GM21515 (cell line): ENCODE data around the gene ABCB1.
"Not testable (repeated sequence)": the region's sequence is repeated elsewhere in the genome, so short reads cannot be mapped to it uniquely, and the experiment has no call there.

Experiments
- ATAC-seq: cut with Tn5 transposase; IDR thresholded peaks from one replicate; pipeline ENCODE4 v1.9.1; 2021; ENCODE audit not compliant: unreplicated experiment

Gene ABCB1

DNA sequence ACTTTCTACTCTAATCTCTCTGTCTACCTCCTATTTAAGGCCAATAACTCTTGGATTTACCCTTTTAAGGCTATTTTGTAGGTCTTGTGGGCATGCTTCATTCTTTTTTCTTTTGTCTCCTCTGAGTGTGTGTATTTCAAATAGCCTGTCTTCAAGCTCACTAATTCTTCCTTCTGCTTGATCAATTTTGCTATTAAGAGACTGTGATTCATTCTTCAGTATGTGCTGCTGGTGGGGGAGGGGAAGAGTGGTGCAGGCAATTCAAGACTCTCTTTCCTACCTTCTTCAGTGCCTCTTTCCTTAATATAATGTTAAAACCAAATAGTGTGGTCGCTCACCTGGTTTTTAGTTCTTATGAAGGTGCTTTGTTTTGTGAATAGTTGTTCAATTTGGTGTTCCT lies 20.0 kb downstream of the ABCB1 start:
- no peak for ATAC-seq

DNA sequence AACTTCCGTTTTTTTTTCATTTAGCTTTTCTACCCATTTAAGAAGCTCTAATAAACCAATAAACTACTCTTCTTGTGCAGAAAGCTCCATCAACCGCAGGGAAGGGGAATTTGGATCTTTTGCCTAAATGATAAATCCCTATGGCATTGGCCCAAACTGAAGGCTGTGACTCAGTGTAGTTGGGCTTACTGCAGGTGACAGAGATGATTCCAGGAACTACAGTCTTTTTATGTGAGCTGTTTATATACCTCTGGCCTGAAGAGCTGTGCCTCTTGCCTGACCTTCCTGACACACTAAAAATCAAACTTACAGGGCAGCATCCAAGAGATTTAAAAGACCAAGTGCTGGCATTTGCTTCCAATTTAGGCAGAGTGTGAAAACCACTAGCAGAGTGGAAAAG lies 25.2 kb downstream of the ABCB1 start:
- ATAC-seq, result no peak

DNA sequence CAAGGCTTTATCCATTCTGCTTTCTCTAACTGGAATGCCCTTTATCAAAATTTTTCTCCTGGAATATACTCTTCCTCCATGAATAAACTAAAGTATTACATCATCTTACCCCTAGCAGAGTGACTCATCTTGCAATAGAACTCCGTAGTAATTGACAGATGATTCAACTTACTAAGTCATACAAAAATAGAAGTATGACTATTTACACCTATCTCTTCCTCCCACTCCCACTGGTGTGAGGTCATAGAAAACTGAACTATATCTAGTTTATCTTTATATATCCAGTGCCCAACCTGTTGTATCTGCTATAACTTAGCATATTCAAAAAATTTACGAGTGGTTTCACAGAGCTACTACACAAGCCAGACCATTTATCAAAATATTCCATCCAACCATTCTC lies 26.1 kb downstream of the ABCB1 start:
- ATAC-seq, result no peak

DNA sequence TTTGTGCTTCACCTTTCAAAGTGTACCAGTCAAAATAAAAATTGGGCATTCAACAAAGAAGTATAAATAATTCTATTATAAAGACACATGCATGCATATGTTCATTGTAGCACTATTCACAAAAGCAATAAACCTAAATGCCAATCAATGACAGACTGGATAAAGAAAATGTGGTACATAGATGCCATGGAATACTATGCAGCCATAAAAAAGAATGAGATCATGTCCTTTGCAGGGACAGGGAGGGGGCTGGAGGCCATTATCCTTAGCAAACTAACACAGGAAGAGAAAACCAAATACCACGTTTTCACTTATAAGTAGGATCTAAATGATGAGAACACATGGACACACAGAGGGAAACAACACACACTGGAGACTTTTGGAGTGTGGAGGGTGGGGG lies 28.2 kb downstream of the ABCB1 start:
- not testable (repeated sequence) for ATAC-seq

DNA sequence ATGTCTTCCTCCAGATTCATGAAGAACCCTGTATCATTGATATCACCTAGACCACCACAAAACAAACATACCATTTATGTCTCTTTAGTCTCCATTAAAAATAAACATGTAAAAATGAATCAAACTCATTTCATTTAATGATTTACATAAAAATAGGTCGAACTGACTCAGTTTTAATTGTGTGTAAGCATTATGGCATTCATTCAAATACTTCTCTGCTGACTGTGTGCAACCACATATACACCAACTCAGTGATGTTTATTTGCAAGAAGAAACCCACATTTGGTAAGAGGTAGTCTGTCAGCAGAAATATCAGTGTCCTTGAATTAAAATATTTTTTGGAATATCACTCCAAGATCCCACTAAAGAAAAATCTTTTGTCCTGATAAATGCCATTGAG lies 30.5 kb downstream of the ABCB1 start:
- no peak for ATAC-seq

DNA sequence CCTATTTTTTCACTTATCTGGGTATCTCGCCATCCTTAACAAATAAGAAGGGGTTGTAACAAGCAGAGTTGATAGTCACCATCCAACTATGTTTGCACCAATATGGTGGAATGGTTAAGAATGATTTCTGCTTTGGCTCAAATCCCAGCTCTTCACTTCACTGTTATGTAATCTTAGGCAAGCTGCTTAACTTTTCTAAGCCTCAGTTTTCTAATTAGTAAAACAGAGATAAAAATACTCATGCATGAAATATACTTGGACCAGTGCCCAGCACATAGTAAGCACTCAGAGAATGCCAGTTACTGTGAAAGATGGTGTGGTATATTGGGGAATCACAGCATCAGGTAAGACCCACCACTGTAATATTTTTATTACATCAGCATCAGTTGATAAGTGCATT lies 33.6 kb downstream of the ABCB1 start:
- no peak for ATAC-seq

DNA sequence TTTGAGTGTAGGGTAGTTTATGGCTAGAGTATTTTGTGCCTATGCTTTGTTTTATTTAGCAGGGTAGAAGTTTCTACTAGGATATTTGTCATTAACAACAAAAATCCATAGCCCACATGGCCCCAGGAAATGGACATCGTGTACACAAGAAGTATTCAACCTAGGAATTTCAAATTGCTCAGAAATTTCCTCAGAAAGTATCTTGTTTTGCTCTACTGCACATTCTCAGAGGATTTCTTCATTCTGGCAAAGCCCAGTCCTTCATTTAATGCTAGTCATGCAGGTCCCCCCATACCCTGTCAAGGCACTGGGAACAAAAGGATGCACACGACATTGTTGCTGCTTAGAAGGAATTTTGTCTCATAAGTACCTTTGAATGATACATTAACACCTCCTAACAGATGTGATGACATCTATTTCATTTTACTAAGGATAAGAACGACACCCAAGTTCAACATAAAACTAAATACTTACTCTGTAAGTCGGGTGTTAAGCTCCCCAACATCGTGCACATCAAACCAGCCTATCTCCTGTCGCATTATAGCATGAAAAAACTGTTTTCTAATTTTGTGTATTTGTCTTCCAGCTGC lies 34.3 kb downstream of the ABCB1 start:
- no peak for ATAC-seq

DNA sequence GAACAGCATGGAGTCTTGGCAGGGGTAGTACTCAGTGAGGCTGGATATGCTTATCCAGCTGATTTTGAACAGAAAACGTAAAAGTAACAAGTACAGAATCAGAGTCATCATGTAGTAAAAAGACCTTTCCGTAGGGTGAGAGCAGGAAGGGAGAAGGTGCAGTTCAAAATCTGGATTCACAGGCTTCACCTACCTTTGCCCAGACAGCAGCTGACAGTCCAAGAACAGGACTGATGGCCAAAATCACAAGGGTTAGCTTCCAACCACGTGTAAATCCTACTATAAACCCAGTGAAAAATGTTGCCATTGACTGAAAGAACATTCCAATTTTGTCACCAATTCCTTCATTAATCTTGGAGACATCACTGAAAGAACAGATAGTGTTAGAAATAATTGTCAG lies 34.8 kb downstream of the ABCB1 start:
- ATAC-seq, result no peak

DNA sequence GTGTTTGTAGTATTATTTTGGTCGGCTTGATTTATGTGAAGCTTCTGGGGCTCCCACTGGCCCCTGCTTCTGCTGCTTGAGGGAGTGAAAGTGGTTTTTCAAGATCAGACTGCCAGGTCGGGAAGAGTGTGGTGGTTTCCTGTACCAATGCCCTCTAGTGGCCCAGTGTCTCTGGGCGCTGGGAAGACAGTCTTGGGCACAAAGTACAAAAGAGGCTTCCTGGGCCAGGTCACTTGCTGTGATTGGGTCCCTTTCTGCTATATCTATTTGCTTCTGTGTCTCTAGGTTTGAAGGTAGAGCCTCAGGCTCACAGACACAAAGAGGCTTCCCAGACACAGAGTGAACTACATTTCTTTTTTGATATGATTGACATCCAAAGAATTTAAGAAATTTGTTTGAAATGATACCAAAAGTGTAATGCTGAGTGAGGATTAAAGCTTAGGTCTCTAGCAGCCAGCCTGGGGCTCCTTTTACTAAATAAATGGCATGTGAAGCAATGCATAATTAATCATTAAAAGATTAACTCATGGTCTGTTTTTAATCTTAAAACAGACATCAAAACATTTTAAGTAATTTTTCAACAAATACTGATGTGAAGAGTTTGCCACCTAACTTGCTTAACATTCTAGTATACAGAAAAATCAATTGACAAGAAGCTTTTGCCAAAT lies 36.3 kb downstream of the ABCB1 start:
- peak; percentile 79 for ATAC-seq

DNA sequence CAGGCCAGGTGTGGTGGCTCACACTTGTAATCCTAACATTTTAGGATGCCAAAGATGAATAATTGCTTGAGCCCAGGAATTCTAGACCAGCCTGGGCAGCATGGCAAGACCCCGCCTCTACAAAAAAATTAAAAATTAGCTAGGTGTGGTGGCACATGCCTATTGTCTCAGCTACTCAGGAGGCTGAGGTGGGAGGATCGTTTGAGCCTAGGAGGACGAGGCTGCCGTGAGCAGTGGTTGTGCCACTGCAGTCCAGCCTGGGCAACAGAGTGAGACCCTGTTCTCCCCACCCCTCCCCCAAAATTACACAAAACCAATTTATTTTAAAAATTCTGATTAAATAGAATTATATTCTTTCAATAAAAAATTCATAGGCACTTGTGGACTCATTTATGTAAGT lies 39.0 kb downstream of the ABCB1 start:
- no peak for ATAC-seq

DNA sequence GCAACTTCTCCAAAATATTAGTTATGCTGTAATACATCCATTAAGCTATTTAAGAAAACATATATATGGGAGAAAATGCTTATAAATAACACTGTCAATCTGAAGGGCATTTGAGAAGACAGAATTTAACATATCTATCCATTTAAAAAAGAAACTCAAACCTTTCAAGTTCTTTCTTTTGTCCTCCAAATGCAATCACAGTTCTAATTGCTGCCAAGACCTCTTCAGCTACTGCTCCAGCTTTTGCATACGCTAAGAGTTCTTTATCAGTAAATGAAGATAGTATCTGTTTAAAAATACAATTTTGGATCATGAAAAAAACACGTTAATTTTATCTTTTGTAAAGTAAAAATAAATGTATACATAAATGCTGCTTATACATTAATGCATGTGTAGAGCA lies 39.6 kb downstream of the ABCB1 start:
- no peak for ATAC-seq

DNA sequence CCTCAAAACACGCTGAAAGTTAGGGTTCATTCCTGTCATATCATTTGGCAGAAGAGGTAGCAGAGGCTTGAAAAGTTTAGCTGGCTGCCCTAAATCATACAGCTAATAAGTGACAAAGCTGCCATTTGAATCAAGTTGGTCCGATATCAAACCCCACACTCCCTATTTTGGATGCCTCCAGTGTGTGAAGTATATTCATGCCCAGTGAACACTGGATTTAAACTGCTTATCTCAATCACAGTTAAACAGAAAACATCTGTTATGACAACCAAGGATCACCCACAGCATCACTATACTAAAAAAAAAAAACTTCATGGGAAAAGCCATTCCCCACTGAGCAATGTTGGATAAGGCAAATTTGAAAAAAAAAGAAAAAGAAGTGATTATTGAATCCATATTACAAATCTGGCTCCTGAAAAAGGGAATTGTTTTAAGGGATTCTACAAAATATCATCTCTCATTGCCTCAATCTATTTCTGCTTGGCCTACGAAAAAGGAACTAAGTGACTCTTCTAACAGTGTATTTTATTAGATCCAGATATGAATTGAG lies 48.3 kb downstream of the ABCB1 start:
- ATAC-seq, result no peak

DNA sequence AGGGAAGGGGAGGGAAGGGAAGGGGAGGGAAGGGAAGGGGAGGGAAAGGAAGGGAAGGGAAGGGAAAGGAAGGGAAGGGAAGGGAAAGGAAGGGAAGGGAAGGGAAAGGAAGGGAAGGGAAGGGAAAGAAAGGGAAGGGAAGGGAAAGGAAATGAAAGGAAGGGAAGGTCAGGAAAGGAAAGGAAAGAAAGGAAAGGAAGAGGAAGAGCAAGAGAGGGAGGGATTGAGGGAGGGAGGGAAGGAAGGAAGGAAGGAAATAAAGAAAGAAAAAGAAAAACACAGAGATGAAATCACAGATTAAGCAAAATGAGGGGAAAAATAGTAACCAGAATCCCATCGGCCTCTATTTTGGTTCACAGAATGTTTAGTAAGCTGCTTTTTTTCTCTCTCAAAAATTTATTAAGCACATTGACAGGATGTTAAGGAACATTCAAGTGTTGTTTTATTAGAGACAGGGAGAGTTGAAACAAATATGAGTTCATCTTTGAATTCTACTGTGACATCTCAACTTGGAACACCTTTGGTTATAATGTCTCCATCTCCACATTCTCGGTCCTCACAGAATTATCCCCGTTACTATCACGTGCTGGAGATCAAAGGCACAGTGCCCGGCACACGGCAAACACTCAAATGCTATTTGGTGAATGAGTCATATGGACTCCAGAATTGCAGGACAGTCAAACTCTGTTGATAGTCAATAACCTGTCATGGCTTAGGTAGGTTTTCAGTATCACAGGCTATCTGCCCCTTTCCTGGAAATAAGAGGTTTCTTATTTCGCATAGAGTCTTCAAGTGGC lies 52.4 kb downstream of the ABCB1 start:
- no peak for ATAC-seq

DNA sequence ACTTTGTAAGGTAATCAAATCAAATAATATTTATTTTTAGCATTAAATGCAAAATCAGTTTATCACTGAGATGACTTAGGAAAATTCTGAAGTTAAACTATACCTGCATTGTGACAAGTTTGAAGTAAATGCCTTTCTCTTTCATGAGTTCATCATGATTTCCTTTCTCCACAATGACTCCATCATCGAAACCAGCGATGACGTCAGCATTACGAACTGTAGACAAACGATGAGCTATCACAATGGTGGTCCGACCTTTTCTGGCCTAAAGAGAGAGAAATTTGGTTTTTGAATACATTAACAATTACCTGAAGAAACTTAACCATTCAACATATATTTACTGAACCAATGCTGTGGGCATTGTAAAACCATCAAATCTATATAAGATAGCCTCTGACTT lies 54.9 kb downstream of the ABCB1 start:
- no peak for ATAC-seq

DNA sequence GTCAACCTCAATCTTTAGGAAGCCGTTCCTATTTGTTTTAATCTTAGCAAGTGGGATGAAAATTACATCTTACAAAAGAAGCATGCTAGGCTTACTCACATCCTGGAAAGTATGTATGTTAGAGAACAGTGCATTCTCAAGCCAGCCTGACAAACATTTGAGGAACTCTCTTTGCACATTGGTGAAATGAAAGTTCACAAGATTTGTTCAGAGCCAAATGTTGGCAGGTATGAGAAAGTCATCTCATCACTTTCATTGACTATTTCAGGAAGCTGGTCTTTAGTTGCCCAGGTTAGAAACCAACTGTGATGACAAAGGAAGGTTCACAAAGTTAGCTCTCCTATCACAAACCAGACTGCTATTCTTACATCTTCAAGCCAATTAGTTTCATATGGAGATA lies 57.1 kb downstream of the ABCB1 start:
- no peak for ATAC-seq

DNA sequence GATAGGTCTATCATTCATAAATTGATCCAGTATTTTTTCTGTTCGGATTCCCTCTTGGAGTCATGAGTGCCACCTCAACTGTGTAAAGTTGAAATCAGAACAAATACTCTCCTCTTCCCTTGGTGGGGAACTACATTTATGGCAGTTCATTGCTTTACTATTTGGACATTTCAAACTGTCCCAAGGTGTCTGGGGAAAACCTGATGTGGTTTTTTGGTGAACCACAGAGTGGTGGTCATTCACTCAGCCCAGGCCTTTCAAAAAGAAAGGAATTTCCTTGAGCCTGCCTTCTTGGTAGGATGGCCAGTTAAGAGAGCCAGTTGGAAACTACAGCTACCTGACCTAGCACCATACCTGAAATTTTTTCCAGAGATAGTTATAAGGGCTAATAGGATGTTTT lies 59.0 kb downstream of the ABCB1 start:
- ATAC-seq, result no peak

DNA sequence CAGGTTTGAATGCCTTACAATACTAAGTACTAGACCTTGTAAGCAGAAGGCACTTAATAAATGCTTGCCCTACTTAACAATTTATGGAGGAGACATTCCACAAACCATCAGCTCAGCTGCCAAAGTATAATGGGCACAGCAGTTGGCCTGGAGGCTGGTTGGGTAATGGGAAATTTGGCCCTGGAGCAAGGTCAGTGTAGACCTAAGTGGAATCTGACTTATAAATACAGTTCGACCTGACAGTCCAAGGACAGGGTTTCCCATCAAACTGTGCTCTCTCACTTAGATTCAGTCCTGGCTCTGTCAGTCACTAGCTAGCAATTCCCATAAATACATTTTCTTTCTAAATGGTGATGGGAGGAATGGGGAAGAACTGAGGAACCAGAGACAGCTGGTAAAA lies 62.6 kb downstream of the ABCB1 start:
- ATAC-seq, result no peak

DNA sequence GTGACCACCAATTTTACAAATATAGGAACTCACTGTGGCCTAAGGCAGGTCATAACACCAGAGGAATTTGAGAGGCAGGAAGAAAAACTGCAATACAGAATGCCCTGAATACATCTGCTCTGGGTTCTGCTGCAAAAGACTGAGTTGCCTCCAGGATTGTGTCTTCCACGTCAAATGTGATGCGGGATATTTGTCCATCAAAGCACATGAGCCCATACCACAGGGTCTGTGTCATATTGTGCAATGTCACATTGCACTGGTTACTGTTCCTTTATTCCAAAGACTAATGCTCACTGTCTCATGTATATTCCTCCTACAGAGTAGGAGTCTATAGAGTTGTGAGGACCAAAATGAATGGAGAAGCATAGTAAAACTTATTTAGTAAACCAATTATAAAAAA lies 66.6 kb downstream of the ABCB1 start:
- no peak for ATAC-seq

DNA sequence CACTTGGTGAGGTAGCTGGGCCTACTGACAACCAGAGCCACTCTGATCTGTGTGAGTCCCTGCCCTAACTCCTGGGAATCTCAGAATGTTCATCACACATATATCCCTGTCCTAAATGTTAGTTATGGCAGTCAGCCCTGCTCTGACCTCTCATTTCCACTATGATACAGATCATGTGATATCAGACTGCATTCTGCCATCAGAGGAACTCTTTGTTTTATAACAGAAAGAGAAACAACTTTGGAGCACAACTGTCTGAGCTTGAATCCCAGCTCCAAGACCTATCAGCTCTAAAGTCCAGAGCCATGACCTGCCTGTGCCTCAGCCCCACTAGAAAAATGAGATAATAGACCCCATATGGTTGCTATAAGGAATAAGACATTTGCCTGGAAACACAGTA lies 70.6 kb downstream of the ABCB1 start:
- no peak for ATAC-seq

DNA sequence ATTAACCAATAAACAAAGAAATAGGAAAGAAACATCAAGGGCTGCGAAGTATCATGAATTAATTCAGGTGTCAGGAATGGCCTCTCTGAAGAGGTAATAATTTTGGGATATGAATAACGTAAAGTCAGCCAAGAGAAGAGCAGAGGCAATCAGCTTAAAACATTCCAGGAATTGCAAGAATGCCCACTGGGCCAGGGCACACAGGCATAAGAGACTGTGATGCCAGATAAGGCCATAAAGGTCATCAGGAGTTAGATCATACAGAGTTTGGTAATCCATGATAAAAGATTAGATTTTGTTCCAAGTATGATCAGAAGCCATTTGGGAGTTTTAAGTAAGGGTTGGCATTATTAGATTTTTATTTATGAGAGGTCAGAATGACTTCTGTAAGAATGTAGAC lies 72.0 kb downstream of the ABCB1 start:
- no peak for ATAC-seq

DNA sequence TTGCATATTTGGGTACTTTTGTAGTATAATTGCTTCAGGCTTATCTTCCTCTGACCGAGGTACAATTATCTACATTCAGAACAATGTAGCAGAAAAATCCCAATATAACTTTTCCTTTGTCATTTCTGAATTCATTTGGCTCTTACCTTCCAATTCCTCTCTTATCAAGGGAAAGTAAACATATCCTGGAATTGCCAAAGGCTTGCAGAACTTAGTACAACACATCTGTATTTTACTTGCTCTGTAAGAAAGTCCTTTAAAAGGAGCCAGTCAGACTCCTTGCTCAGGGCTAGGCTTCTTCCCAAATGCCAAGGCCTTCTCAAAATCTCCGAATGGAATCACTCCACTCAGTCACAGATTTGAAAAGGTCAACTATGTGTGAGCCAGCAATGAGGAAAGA lies 81.9 kb downstream of the ABCB1 start:
- ATAC-seq, result no peak

DNA sequence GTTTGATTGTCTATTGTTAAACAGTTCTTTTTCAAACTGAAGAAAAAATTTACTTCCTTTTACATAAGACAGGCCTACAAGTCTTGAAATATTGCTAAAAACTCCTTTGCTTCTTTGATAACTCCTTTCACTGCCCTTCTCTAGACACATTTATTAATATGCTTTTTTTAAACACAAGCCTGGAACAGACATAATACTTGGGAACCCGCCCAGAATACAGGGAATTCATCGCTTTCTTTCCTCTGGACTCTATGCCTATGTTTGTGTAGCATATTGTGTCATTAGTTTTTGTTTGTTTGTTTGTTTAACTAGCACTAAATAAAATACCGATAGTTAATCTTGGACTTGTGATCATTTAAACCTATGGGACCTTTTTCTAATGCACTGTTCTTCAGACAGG lies 82.8 kb downstream of the ABCB1 start:
- ATAC-seq, result no peak
